Gastroesophageal sphincter (tissue), 3 donors: ENCODE results near the gene SLC26A9.
"Not testable (repeated sequence)": the region's sequence is repeated elsewhere in the genome, so short reads cannot be mapped to it uniquely, and the experiment has no call there.

Experiments
- EP300 ChIP-seq: sonication (generic); formaldehyde crosslinking; IDR thresholded peaks from one replicate; pipeline ENCODE4 v1.6.1; 2017; ENCODE audit warnings: antibody characterized with exemption, mild to moderate bottlenecking
- POLR2A ChIP-seq, 2 donors: fragments of 450-650 bp; IDR thresholded peaks; one replicate each; pipeline ENCODE4 v1.6.1; 2017; ENCODE audit warnings: antibody characterized with exemption in 2 of 2, mild to moderate bottlenecking in 2 of 2, moderate library complexity in 1 of 2
- POLR2AphosphoS5 ChIP-seq: sonication (generic); formaldehyde crosslinking; IDR thresholded peaks from one replicate; pipeline ENCODE4 v1.6.1; 2017; ENCODE audit warnings: antibody characterized with exemption
- TF ChIP-seq, protein P1 (sequence below), 4 experiments: fragments of 200-600 bp in 2 of 4; fragments of 450-650 bp in 2 of 4; sonication (generic) in 1 of 4; IDR thresholded peaks; one replicate each; pipeline ENCODE4 v1.5.1; 2017 to 2019; ENCODE audit warnings: antibody characterized with exemption in 4 of 4, mild to moderate bottlenecking in 2 of 4, moderate library complexity in 2 of 4

DNA sequence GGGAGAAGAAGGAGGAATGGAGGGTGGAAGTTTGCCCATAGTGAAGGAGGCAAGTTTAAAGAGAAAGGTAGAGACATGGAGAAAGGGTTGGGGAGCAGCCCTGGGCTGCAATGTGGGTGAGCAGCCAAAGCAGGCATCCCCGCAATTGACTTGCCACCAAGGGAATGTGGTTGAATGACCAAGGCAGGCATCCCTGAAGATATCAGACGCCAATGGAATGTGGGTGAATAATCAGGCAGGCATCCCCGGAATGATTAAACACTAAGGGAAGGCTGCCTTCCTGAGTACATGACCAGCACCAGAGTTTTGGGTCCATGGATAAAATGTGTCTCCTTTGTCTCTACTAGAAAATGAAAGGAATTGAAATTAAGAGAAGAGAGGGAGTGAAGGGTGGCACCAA is 53.5 kb downstream of the SLC26A9 start:
- TF ChIP-seq EP300; POLR2A (IDR thresholded peaks at IDR 0.05); POLR2AphosphoS5: not testable (repeated sequence)
- TF ChIP-seq, protein P1, sequence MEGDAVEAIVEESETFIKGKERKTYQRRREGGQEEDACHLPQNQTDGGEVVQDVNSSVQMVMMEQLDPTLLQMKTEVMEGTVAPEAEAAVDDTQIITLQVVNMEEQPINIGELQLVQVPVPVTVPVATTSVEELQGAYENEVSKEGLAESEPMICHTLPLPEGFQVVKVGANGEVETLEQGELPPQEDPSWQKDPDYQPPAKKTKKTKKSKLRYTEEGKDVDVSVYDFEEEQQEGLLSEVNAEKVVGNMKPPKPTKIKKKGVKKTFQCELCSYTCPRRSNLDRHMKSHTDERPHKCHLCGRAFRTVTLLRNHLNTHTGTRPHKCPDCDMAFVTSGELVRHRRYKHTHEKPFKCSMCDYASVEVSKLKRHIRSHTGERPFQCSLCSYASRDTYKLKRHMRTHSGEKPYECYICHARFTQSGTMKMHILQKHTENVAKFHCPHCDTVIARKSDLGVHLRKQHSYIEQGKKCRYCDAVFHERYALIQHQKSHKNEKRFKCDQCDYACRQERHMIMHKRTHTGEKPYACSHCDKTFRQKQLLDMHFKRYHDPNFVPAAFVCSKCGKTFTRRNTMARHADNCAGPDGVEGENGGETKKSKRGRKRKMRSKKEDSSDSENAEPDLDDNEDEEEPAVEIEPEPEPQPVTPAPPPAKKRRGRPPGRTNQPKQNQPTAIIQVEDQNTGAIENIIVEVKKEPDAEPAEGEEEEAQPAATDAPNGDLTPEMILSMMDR (IDR thresholded peaks at IDR 0.05): not testable (repeated sequence)
